Mucosa of rectum (tissue), 2 donors: ENCODE results near the gene SPRYD3.

Experiments
- H3K27ac ChIP-seq, 2 donors: one replicate each; pipeline ENCODE4 v1.7.0; 2013; ENCODE audit warnings: inconsistent platforms in 2 of 2, low read depth in 2 of 2, low read length in 2 of 2
- H3K27me3 ChIP-seq, 2 donors: one replicate each; pipeline ENCODE4 v1.7.0; 2013; ENCODE audit warnings: low read length in 2 of 2; ENCODE audit not compliant: control insufficient read depth in 2 of 2, insufficient read depth in 2 of 2
- H3K36me3 ChIP-seq, 2 donors: one replicate each; pipeline ENCODE4 v1.7.0; 2013; ENCODE audit warnings: low read length in 2 of 2; ENCODE audit not compliant: control insufficient read depth in 2 of 2, insufficient read depth in 2 of 2
- H3K4me1 ChIP-seq, 2 donors: one replicate each; pipeline ENCODE4 v1.7.0; 2013; ENCODE audit warnings: low read length in 2 of 2, mild to moderate bottlenecking in 1 of 2; ENCODE audit not compliant: control insufficient read depth in 2 of 2, insufficient read depth in 2 of 2
- H3K4me3 ChIP-seq, 2 donors: one replicate each; pipeline ENCODE4 v1.7.0; 2013; ENCODE audit warnings: low read length in 2 of 2
- H3K9ac ChIP-seq, 2 donors: one replicate each; pipeline ENCODE4 v1.7.0; 2013; ENCODE audit warnings: low read length in 2 of 2, low read depth in 1 of 2, mild to moderate bottlenecking in 1 of 2
- H3K9me3 ChIP-seq, 2 donors: one replicate each; pipeline ENCODE4 v1.7.0; 2013; ENCODE audit warnings: low read length in 2 of 2; ENCODE audit not compliant: control insufficient read depth in 2 of 2
- donor health status: healthy.
- donor health status: Normal muscosa, but diverticular disease.

The SPRYD3 gene, protein sequence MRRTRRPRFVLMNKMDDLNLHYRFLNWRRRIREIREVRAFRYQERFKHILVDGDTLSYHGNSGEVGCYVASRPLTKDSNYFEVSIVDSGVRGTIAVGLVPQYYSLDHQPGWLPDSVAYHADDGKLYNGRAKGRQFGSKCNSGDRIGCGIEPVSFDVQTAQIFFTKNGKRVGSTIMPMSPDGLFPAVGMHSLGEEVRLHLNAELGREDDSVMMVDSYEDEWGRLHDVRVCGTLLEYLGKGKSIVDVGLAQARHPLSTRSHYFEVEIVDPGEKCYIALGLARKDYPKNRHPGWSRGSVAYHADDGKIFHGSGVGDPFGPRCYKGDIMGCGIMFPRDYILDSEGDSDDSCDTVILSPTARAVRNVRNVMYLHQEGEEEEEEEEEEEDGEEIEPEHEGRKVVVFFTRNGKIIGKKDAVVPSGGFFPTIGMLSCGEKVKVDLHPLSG

GRCh38 chr12:53079226-53080117 lies at the start of gene SPRYD3:
SPRYD3 (minus strand) TSS chr12:53079390; CDS start chr12:53079333, 57 bp downstream.
- peaks cover 5 to 8% of the 10 kb centered on the region in 2 donors for H3K4me1 ChIP-seq
- no peaks in the 10 kb centered on the region for H3K27me3 ChIP-seq
- H3K9me3 ChIP-seq: no peaks in the 10 kb centered on the region
- peak within 1 kb of the TSS; percentile 81 to 94 for H3K27ac ChIP-seq
- H3K36me3 ChIP-seq: peaks cover 16 to 22% of the 10 kb centered on the region in 2 donors
- H3K9ac ChIP-seq: peak within 1 kb of the TSS; percentile 78 to 80
- H3K4me3 ChIP-seq: peak within 1 kb of the TSS; percentile 76 to 83

DNA sequence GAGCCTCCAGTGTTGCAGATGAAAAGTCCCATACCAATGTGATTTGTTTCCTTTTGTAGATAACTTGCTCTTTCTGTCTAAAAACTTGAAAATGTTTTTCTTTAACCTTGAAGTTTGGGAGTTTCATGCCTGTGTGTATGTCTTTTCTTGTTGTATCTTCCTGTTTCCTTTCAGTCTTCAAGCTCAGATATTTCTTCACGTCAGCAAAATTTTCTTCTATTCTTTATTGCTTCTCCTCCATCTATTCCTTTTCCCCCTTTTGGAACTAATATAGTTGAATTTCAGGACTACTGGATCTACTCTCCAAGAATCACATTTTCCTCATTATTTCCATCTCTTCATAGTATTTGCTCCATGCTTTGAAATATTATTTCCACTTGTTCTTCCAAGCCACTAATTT lies 48.0 kb upstream of the SPRYD3 start:
- no peaks in the 10 kb centered on the region for H3K27me3 ChIP-seq
- H3K9ac ChIP-seq: no peak overlapping the region
- H3K9me3 ChIP-seq: no peaks in the 10 kb centered on the region
- H3K4me1 ChIP-seq: no peaks in the 10 kb centered on the region
- H3K4me3 ChIP-seq: no peak overlapping the region
- no peak overlapping the region for H3K27ac ChIP-seq
- no peaks in the 10 kb centered on the region for H3K36me3 ChIP-seq

DNA sequence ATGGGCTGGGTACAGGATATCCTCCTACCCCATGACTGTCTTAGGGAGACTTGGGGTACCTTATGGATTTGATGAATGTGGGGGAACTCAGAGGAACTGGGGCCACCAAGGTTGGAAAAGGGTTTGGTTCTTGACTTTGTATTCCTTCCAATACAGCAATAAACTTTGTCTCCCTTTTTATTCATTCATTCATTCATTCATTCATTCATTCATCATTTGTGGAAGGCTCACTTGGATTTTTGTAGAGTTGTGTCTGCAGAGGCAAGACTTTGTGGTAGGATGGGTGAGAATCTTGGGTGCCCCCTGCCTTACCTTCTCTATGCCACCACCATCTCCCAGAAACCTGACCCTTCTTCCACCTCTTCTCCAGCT lies 45.1 kb upstream of the SPRYD3 start:
- Histone ChIP-seq H3K9me3 (no peaks in the 10 kb centered on the region), H3K36me3 (no peaks in the 10 kb centered on the region), H3K4me1 (no peaks in the 10 kb centered on the region), H3K27me3 (no peaks in the 10 kb centered on the region), H3K4me3 (no peak overlapping the region), H3K27ac (no peak overlapping the region), H3K9ac (no peak overlapping the region)

- Histone ChIP-seq H3K4me3 (no peak overlapping the region), H3K27me3 (no peaks in the 10 kb centered on the region), H3K4me1 (no peaks in the 10 kb centered on the region), H3K9me3 (no peaks in the 10 kb centered on the region), H3K36me3 (no peaks in the 10 kb centered on the region), H3K9ac (no peak overlapping the region), H3K27ac (no peak overlapping the region)
Measured at GRCh38 chr12:53123578-53124351, 44.6 kb upstream of the SPRYD3 start.

DNA sequence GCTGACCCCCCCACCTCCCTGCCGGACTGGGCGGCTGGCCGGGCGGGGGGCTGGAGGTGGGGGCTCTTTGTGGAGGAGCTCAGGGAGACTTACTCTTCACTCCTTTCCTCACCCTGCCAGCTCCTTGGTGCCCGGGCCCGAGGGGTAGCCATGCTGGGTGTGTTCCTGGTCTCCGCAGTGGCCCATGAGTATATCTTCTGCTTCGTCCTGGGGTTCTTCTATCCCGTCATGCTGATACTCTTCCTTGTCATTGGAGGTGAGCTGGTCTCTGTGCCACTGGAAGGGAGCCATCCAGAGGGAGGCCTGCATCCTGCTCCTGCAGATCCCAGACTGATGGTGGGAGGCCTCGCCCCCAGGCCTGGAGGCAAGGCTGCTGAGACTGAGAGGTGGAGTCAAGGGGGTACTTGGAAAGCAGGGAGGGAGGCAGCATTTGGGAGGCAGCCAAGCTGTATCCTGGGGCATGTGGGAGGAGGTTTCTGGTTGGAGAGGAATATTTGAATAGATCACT lies 43.8 kb upstream of the SPRYD3 start:
- Histone ChIP-seq H3K4me1 (no peaks in the 10 kb centered on the region), H3K27me3 (no peaks in the 10 kb centered on the region), H3K36me3 (no peaks in the 10 kb centered on the region), H3K9me3 (no peaks in the 10 kb centered on the region), H3K9ac (no peak overlapping the region), H3K4me3 (no peak overlapping the region), H3K27ac (no peak overlapping the region)

DNA sequence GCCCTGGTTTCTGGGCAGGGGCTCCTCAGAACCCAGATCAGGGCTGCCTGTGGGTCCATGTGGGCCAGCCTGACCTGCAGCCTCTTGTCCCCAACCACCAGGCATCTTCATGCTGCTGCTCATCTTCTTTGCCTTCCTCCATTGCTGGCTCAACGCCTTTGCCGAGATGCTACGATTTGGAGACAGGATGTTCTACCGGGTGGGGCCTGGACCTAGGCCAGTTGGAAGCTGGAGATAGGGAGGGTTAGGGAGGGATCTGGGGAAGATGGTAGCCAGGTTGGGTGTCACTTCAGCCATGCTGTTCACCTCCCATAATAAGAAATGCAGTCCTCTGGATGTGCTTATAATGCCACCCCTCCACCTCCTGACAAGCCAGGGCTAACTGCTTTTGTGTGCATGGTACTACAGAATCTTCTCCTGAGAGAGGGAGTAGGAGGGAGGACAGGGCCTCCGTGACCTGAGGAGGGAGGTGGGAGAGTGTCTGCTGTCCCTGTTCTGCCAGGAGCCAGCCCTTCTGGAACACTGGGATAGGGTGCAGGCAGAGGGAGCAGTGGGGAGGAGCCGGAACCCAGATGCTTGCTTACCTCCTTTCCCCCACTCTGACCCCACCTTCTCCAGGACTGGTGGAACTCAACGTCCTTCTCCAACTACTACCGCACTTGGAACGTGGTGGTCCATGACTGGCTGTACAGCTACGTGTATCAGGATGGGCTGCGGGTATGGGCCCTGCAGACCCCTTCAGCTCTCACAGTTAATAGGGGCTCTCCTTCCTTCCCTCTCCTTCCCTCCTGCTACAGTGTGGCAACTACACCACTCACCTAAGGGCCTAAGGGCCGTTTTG lies 41.7 kb upstream of the SPRYD3 start:
- H3K9ac ChIP-seq: no peak overlapping the region
- H3K4me1 ChIP-seq: no peaks in the 10 kb centered on the region
- no peak overlapping the region for H3K4me3 ChIP-seq
- H3K36me3 ChIP-seq: no peaks in the 10 kb centered on the region
- no peak overlapping the region for H3K27ac ChIP-seq
- no peaks in the 10 kb centered on the region for H3K9me3 ChIP-seq
- H3K27me3 ChIP-seq: no peaks in the 10 kb centered on the region

- H3K4me3 ChIP-seq: no peak overlapping the region
- no peaks in the 10 kb centered on the region for H3K9me3 ChIP-seq
- no peaks in the 10 kb centered on the region for H3K27me3 ChIP-seq
- no peaks in the 10 kb centered on the region for H3K4me1 ChIP-seq
- H3K9ac ChIP-seq: no peak overlapping the region
- no peaks in the 10 kb centered on the region for H3K36me3 ChIP-seq
- H3K27ac ChIP-seq: no peak overlapping the region
Measured at GRCh38 chr12:53118751-53119300, 39.6 kb upstream of the SPRYD3 start.

- no peaks in the 10 kb centered on the region for H3K9me3 ChIP-seq
- no peaks in the 10 kb centered on the region for H3K4me1 ChIP-seq
- no peak overlapping the region for H3K4me3 ChIP-seq
- no peak overlapping the region for H3K27ac ChIP-seq
- no peaks in the 10 kb centered on the region for H3K36me3 ChIP-seq
- no peaks in the 10 kb centered on the region for H3K27me3 ChIP-seq
- no peak overlapping the region for H3K9ac ChIP-seq
Measured at GRCh38 chr12:53115891-53116648, 36.9 kb upstream of the SPRYD3 start.
